AG04450 (cell line): ENCODE data around the gene SPEF1. TPM values are rescaled to one million over a fixed set of nuclear protein-coding genes. Genes with fewer than 3 reads are reported as not detected.

Source experiments
- CTCF ChIA-PET: fragments of 300-600, 350-600 bp; formaldehyde crosslinking; extraction: SDS; loops from one replicate; lab custom pipeline; 2022; ENCODE audit warnings: antibody characterized with exemption, inconsistent platforms; lab: Charles Lee
- POLR2A ChIA-PET: fragments of 350-600 bp; formaldehyde crosslinking; extraction: SDS; loops from one replicate; lab custom pipeline; 2021; ENCODE audit warnings: antibody characterized with exemption, inconsistent platforms; lab: Yijun Ruan, JAX
- DNase-seq: peaks from one replicate; pipeline ENCODE4 v3.0.0-alpha.2; 2011; ENCODE audit warnings: low read depth, low spot score
- H3K27ac ChIP-seq: one replicate; pipeline ENCODE4 v1.5.1; 2012; ENCODE audit warnings: low read depth, low read length, control low read depth
- H3K27me3 ChIP-seq: one replicate; pipeline ENCODE4 v1.6.0; 2012; ENCODE audit warnings: low read length; ENCODE audit not compliant: control insufficient read depth, insufficient read depth
- H3K4me3 ChIP-seq: 2 replicates; pipeline ENCODE4 v1.5.1; 2011; ENCODE audit warnings: mild to moderate bottlenecking, low read depth, low read length, control low read depth
- H3K9me3 ChIP-seq: 2 replicates; pipeline ENCODE4 v1.5.1; 2012; ENCODE audit warnings: low read length; ENCODE audit not compliant: control insufficient read depth, insufficient read depth
- CTCF ChIP-seq: IDR thresholded peaks from 2 replicates; pipeline ENCODE4 v1.5.1; 2011; ENCODE audit warnings: low read depth, low read length, control low read depth, inconsistent platforms
- polyA plus RNA-seq: library from polyadenylated mRNA; depleted of rRNA; stranded (reverse); fragments of >200 nt; gene quantifications from 2 replicates; pipeline ENCODE4 v1.2.3, GENCODE V29; 2011

SPEF1 gene
- polyA plus RNA-seq, 1 experiment: 0.12 TPM

GRCh38 chr20:3764659-3765058 is 16.6 kb downstream of the SPEF1 start:
- POLR2A ChIA-PET: no interaction called here

GRCh38 chr20:3763671-3764601 is 17.3 kb downstream of the SPEF1 start:
- Histone ChIP-seq H3K9me3 (no peaks in the 10 kb centered on the region), H3K4me3 (no peak overlapping the region), H3K27me3 (no peaks in the 10 kb centered on the region), H3K27ac (no peak overlapping the region)
- ChIA-PET POLR2A (no interaction called here), CTCF (interaction anchor here (0.6 to 0.7 kb wide), 2 partner anchors 11 to 1104 kb away, joined by 3 to 5 read pairs; no protein-coding TSS in a partner anchor)
- no peak for TF ChIP-seq CTCF
- DNase-seq: no peak

More at GRCh38 chr20:3764659-3765058, 16.6 kb downstream of the SPEF1 start:
- Histone ChIP-seq H3K27ac (no peak overlapping the region), H3K27me3 (no peaks in the 10 kb centered on the region), H3K4me3 (no peak overlapping the region), H3K9me3 (no peaks in the 10 kb centered on the region)
- DNase-seq: no peak
- TF ChIP-seq CTCF: no peak
- CTCF ChIA-PET: interaction anchor here (1.6 kb wide), 1 partner anchor 48 kb away, joined by 3 read pairs; no protein-coding TSS in a partner anchor

GRCh38 chr20:3760655-3761348 is 20.4 kb downstream of the SPEF1 start:
- no peak for DNase-seq
- ChIA-PET POLR2A (interaction anchor here (0.9 kb wide), 1 partner anchor 8 kb away, joined by 4 read pairs; no protein-coding TSS in a partner anchor), CTCF (interaction anchor here (0.8 to 1.0 kb wide), 3 partner anchors 11 to 58 kb away, joined by 3 to 5 read pairs (median 4); no protein-coding TSS in a partner anchor)
- no peaks in the 10 kb centered on the region for H3K9me3 ChIP-seq
- no peak overlapping the region for H3K4me3 ChIP-seq
- no peaks in the 10 kb centered on the region for H3K27me3 ChIP-seq
- H3K27ac ChIP-seq: no peak overlapping the region
- no peak for TF ChIP-seq CTCF

- CTCF ChIA-PET: interaction anchor here (0.8 to 1.0 kb wide), 2 partner anchors 49 to 58 kb away, joined by 3 to 5 read pairs; no protein-coding TSS in a partner anchor
Observed at GRCh38 chr20:3759884-3760283, 21.4 kb downstream of the SPEF1 start.

More at GRCh38 chr20:3759884-3760283, 21.4 kb downstream of the SPEF1 start:
- Histone ChIP-seq H3K9me3 (no peaks in the 10 kb centered on the region), H3K27ac (no peak overlapping the region), H3K4me3 (no peak overlapping the region), H3K27me3 (no peaks in the 10 kb centered on the region)
- TF ChIP-seq CTCF: no peak
- DNase-seq: no peak
- POLR2A ChIA-PET: interaction anchor here (0.9 kb wide), 1 partner anchor 9 kb away, joined by 4 read pairs; no protein-coding TSS in a partner anchor
